Stimulated activated CD4-positive, alpha-beta T cell treated with anti-CD3 and anti-CD28 coated beads, Interleukin-4, amount 100 ng/mL, for 48 hours (primary cell): ENCODE results near the gene KRTAP10-8.
"Not testable (repeated sequence)": the region's sequence is repeated elsewhere in the genome, so short reads cannot be mapped to it uniquely, and the experiment has no call there.

Experiments
- DNase-seq, 2 donors: peaks; one replicate each; pipeline ENCODE4 v3.0.0-alpha.2; 2020; ENCODE audit warnings: low read depth in 2 of 2

The KRTAP10-8 gene

DNA sequence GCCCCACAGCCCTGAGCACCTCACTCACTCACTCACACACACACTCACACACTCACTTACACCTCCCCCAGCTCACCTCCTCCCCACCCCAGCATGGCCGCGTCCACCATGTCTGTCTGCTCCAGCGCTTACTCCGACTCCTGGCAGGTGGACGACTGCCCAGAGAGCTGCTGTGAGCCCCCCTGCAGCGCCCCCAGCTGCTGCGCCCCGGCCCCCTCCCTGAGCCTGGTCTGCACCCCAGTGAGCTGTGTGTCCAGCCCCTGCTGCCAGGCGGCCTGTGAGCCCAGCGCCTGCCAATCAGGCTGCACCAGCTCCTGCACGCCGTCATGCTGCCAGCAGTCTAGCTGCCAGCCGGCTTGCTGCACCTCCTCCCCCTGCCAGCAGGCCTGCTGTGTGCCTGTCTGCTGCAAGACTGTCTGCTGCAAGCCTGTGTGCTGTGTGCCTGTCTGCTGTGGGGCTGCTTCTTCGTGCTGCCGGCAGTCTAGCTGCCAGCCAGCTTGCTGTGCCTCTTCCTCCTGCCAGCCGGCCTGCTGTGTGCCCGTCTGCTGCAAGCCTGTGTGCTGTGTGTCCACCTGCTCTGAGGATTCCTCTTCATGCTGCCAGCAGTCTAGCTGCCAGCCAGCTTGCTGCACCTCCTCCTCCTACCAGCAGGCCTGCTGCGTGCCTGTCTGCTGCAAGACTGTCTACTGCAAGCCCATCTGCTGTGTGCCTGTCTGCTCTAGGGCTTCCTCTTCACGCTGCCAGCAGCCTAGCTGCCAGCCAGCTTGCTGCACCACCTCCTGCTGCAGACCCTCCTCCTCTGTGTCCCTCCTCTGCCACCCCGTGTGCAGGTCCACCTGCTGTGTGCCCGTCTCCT lies 34.7 kb downstream of the KRTAP10-8 start, which contains the start of gene KRTAP10-11:
KRTAP10-11 (plus strand) TSS at position 49 of the 856 bp plus-strand sequence; CDS start at position 94, 45 bp downstream.
- DNase-seq, result not testable (repeated sequence)

- no peak for DNase-seq
Observed at GRCh38 chr21:44647222-44647552, 35.3 kb downstream of the KRTAP10-8 start.

GRCh38 chr21:44648557-44649311 lies 36.9 kb downstream of the KRTAP10-8 start:
- DNase-seq, result no peak

DNA sequence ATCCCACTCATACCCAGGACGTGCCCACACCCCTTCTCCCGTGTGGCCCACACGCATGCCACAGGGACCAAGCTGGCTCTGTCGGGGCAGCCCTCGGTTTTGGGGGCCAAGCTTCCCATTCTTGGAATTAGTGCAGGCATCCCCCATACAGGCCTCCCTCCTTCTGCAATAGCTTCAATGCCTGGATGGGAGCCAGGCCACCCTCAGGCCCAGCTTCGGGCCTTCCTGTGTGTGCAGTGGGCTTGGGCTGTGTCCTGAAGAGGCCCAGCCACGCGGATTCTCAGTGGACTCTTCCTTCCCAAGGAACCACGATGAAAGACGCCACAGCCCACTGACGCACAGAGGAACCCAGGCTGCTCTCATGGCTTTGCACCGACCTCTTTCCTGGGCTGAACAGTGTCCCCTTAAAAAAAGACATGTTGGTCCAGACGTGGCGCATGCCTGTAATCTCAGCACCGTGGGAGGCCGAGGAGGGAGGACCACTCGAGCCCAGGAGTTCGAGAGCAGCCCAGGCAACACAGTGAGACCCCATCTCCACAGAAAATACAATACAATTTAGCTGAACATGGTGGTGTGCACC lies 37.7 kb downstream of the KRTAP10-8 start:
- no peak for DNase-seq

GRCh38 chr21:44650265-44650972 lies 38.5 kb downstream of the KRTAP10-8 start:
- DNase-seq, result no peak

- no peak for DNase-seq
Observed at GRCh38 chr21:44650973-44651675, 39.2 kb downstream of the KRTAP10-8 start.

DNA sequence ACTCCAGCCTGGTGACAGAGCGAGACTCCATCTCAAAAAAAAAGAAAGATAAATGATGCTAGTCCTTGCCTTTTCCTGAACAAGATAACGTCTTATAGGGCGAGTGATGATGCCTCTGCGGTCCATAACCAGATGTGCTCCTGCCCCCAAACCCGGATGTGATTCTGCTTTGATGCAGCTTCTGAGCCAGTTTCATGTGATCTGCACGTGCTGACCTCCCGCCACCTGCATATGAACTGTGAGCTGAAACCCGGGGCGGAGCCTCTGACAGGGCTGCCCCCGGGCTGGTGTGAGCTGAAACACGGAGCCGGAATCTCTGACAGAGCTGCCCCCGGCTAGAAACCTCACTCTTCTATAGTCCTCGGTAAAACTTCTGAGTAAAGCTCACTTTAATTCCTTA lies 41.2 kb downstream of the KRTAP10-8 start:
- no peak for DNase-seq

- DNase-seq, result no peak
Observed at GRCh38 chr21:44653656-44654575, 42.0 kb downstream of the KRTAP10-8 start.

GRCh38 chr21:44654576-44655175 lies 42.8 kb downstream of the KRTAP10-8 start, which contains the start of gene KRTAP12-4:
Gene KRTAP12-4 (minus strand): TSS chr21:44654659. CDS start chr21:44654614, 45 bp downstream.
- DNase-seq, result no peak

DNA sequence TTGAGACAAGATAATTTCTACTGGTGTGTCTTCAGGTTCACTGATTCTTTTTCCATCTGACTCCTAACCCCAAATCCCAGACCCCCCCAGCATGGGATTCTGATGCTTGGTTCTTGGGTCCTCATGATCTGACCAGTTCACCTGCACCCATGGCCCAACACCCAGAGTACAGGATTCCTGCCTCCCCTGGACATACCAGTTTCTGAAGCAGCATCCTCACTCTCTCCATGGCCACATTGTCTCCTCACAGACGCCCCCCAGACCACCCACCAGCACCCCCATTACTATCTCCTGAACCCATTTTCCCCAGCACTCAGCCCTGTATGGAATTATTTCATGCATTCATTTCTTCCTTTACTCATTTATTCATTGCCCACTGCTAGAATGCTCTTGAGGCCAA lies 45.0 kb downstream of the KRTAP10-8 start:
- DNase-seq, result no peak

- DNase-seq, result no peak
Observed at GRCh38 chr21:44657635-44658540, 46.0 kb downstream of the KRTAP10-8 start, which contains the start of gene KRTAP12-3. Gene KRTAP12-3 (plus strand): TSS chr21:44657932. CDS start chr21:44657980, 48 bp downstream.

DNA sequence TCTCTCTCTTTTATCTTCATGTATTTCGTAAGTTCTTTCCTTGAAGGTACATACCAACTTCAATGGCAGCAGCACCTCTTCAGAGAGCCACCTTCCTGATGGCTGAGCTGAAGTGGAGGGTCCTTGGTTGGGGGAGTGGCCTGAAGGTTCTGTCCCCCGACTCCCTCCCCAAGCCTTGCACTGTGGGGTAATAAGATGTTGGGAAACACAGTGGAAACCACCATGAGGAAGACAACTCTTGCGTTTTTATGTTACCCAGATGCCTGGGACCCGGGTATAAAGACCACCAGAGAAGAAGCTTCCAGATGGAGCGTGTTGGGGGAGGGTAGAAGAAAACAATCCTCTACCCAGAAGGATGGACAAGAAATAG lies 46.6 kb downstream of the KRTAP10-8 start:
- DNase-seq, result no peak

DNA sequence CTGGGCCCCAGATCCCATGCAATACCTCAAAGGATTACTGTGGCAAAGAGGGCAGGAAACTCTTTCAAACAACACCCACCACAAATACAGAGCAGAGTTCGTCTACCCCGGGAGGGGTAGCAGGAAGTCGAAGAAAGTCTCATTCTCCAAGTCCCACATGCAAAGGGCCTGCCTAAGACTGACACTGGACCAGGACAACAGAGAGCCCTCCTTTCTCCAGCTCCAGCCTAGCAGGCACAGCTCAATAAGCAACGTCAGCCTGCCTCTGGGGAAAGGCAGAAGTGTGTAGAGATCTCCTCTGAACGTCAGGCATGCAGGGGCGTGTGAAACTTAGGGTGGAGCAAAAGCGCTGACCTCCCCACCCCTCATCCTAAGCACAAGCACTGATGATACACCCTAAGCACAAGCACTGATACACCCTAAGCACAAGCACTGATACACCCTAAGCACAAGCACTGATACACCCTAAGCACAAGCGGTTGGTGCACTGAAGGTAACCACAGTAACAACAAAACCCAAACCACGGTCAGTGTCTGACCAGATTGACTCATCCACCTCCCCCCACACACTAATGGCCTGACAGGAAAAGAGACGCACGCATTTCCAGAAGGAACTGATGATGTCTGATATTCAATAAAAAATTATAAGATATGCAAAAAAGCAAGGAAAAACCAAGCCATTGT lies 47.2 kb downstream of the KRTAP10-8 start:
- no peak for DNase-seq

DNA sequence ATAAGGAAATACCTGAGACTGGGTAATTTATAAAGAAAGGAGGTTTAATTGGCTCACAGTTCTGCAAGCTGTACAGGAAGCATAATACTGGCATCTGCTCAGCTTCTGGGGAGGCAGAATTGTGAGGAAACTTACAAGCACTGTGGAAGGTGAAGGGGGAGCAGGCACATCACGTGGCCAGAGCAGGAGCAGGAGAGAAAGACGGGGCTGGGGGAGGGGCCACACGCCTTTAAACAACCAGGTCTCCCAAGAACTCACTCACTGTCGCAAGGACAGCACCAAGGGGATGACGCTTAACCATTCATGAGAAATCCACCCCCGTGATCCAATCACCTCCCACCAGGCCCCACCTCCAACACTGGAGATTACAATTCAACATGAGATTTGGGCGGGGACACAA lies 49.7 kb downstream of the KRTAP10-8 start:
- DNase-seq, result not testable (repeated sequence)
